CD4-positive, alpha-beta T cell treated with Interleukin-6 for 4 hours (primary cell): ENCODE results near the gene SCNN1B.
"Not testable (repeated sequence)": the region's sequence is repeated elsewhere in the genome, so short reads cannot be mapped to it uniquely, and the experiment has no call there.

Experiments
- DNase-seq: peaks from one replicate; pipeline ENCODE4 v3.0.0-alpha.2; 2020; ENCODE audit warnings: mixed read lengths

The SCNN1B gene

DNA sequence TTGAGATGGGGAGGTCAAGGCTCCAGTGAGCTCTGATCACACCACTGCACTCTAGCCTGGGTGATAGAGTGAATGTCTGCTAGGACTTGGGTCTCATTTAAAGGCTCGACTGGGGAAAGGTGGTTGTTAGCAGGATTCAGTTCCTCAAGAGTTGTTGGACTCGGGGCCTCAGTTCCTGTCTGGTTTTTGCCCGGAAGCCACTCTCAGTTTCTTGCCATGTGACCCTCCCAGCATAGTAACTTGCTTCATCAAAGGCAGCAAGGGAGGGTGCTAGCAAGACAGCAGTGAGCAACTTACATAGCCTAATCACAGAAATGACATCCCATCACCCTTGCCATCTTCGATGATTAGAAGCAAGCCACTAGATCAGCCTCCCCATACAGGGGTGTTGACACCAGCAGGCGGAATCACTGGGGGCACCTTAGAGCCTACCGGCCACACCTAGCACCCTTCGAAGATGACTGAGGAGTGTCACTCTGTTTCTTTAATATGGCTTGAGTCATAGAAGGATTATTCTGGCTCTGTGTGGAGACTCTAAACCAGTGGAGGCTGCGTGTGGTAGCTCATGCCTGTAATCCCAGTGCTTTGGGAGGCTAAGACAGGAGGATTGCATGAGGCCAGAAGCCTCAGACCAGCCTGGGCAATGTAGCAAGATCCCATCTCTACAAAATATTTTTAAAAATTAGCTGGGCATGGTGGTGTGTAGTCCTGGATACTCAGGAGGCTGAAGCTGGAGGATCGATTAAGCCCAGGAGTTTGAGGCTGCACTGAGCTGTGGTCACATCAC is 13.2 kb upstream of the SCNN1B start:
- no peak for DNase-seq

DNA sequence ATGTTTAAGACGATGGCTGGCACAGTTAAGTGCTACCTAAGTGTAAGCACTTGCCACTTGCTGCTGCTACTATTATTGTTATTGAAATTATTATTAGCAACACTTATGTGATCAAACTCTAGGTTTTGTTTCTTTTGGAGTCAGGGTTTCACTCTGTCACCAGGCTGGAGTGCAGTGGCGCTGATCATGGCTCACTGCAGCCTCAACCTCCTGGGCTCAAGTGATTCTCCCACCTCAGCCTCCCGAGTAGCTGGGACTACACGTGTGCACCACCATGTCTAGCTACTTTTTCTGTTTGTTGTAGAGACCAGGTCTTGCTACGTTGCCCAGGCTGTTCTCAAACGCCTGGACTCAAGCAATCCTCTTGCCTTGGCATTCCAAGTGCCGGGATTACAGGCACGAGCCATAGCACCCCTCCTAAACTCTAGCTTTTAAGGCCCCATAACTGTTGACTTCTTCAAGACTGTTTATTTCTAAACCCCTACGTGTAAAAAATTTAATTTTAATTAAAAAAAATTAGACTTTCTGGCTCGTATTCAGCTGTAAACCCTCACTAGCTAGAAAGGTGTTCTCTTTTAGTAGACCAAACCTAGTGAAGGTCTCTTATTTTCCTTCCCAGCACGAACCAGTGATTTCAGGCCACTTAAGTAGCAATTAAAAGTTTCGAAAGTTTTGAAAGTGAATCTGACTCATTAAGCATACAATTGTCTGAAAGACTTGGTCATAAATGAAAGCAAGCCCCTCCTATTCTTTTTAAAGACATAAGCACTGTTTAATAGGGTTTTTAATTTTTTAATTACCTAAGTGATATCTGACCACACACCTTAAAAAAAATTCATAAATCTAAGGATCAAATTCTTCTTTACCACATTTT is 11.7 kb upstream of the SCNN1B start:
- DNase-seq: no peak

DNA sequence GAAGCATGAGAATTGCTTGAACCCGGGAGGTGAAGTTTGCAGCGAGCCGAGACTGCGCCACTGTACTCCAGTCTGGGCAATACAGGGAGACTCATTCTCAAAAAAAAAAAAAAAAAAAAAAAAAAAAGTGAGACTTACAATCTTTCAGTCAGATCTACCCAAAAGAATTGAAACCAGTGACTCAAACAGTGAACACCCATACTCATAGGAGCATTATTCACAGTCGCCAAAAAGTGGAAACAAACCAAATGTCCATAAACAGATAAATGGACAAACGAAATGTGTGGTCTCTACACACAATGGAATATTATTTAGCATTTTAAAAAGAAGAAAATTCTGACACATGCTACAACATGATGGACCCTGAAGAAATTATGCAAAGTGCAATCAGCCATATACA is 9.1 kb upstream of the SCNN1B start:
- DNase-seq: no peak

DNA sequence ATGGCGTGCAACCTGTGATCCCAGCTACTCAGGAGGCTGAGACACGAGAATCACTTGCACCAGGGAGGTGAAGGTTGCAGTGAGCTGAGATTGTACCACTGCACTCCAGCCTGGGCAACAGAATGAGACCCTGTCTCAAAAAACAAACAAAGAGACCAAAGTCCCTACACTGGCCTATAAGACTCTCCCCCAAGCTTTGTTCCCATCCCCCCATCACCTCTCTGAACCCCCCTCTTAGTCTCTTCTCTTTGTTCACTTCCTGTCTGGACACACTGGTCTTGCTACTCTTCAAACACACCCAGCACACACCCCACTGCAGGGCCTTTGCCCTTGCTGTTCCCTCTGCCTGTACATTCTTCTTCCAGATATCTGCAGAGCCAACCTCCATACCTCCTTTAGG is 7.8 kb upstream of the SCNN1B start:
- no peak for DNase-seq

- no peak for DNase-seq
Measured at GRCh38 chr16:23296994-23297393, 5.1 kb upstream of the SCNN1B start.

GRCh38 chr16:23298290-23298915 is 3.7 kb upstream of the SCNN1B start:
- DNase-seq: no peak

DNA sequence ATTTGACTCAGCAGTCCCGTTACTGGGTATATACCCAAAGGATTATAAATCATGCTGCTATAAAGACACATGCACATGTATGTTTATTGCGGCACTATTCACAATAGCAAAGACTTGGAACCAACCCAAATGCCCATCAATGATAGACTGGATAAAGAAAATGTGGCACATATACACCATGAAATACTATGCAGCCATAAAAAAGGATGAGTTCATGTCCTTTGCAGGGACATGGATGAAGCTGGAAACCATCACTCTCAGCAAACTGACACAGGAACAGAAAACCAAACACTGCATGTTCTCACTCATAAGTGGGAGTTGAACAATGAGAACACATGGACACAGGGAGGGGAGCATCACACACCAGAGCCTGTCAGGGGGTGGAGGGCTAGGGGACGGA is 2.3 kb upstream of the SCNN1B start:
- not testable (repeated sequence) for DNase-seq

DNA sequence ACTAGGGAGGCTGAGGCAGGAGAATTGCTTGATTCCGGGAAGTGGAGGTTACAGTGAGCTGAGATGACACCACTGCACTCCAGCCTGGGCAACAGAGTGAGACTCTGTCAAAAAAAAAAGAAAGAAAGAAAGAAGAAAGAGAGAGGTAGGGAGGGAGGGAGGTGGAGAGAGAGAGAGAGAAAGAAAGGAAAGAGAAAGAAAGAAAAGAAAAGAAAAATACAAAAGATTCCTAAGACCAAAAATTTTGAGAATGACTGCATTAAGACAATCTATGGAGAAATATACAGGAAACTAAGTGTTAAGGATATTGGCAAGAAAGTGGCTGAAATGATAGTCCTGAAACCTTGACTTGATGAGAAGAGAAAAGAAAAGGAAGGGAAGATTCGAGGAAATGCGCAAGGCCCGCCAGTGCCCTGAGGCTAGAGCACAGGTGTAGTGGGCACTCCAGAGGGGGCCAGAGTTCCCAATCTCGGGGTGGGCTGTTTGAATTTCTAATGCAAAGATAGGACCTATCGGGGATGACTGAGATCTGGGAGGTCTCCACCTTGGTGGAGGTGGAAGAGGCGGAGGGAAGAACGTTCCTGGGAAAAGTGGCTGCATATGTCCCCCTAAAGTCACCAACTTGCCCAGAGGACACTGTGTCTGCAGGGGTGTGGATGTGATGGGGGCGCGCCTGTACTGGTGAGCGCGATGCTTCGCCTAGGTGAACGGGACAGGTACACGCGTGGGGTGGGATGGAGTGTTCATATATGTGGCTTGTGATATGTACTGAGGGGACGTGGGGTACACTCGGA is 654 bp upstream of the SCNN1B start:
- no peak for DNase-seq

GRCh38 chr16:23303685-23304084 is 1.6 kb downstream of the SCNN1B start:
- no peak for DNase-seq

GRCh38 chr16:23304620-23305019 is 2.5 kb downstream of the SCNN1B start:
- DNase-seq: no peak

GRCh38 chr16:23306199-23307100 is 4.3 kb downstream of the SCNN1B start:
- DNase-seq: no peak

DNA sequence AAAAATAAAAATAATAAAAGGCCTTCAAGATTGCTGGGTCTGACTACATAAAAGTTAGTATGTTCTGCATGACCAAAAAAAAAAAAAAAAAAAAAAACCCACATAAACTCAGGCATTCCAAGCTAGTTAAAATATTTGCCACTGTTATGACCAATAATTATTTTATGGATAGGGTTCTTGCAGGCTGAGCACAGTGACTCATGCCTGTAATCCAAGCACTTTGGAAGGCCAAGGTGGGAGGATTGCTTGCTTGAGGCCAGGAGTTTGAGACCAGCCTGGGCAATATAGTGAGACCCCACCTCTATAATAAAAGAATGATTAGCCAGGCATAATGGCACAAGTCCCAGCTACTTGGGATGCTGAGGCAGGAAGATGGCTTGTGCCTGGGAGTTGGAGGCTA is 8.1 kb downstream of the SCNN1B start:
- DNase-seq: no peak

- no peak for DNase-seq
Measured at GRCh38 chr16:23310744-23311143, 8.6 kb downstream of the SCNN1B start.

GRCh38 chr16:23316232-23316631 is 14.1 kb downstream of the SCNN1B start:
- DNase-seq: no peak

DNA sequence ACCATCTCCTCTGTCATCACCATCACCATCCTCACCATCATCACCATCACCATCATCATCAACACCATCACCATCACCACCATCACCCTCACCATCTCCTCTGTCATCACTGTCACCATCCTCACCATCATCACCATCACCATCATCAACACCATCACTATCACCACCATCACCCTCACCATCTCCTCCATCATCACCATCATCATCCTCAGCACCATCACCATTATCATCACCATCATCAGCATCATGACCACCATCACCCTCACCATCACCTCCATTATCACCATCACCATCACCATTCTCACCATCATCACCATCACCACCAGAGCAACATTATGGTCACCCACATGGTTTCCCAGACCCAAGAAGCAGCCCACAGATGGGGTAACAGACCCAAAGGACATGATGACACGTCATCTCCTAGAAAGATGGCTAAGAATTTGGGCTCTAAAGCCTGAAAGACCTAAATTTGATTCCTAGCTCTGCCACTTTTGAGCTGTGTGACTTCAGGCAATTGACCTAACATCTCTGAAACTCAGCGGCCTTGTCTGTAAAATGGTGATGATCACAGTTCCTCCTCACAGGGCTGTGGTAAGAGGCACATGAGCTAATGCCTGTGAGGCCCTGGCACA is 14.6 kb downstream of the SCNN1B start:
- DNase-seq: no peak

DNA sequence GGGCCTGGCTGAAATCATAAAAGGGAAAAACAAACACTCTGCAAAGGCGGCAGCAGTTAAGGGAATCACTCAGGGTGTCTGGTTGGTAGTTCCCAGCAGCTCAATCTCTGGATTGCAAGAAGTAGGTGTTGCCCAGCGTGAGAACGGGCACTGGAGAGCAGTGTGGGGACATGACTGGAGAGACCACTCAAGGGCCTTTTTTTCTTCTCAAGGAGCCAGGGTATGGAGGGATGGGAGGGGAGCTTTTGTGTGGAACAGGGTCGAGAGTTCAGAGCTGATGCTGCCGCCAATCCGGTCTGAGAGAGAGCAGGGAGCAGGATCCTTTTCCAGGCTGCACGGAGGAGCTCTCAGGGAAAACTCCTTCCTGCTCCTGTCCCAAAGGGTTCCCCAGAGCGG is 15.2 kb downstream of the SCNN1B start:
- DNase-seq: no peak

DNA sequence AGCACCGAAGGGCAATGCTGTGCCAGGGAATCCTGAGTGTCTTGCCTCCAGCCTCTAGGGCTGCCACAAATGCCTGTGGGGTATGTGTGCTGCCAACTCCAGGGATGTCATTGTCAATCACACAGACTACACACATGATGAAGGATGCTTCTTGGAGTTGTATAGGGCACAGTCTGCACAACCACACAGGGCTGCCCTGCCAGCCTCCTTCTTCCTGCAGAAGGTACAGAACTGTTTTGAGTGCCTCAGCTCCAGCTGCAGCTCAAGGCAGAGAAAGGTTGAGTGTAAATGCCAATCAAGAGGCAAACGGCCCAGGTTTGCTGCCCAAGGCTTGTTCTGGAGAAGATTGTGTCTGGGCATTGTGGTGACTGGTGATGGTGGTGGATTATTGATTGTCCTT is 15.6 kb downstream of the SCNN1B start:
- no peak for DNase-seq

- no peak for DNase-seq
Measured at GRCh38 chr16:23318639-23319038, 16.5 kb downstream of the SCNN1B start.

DNA sequence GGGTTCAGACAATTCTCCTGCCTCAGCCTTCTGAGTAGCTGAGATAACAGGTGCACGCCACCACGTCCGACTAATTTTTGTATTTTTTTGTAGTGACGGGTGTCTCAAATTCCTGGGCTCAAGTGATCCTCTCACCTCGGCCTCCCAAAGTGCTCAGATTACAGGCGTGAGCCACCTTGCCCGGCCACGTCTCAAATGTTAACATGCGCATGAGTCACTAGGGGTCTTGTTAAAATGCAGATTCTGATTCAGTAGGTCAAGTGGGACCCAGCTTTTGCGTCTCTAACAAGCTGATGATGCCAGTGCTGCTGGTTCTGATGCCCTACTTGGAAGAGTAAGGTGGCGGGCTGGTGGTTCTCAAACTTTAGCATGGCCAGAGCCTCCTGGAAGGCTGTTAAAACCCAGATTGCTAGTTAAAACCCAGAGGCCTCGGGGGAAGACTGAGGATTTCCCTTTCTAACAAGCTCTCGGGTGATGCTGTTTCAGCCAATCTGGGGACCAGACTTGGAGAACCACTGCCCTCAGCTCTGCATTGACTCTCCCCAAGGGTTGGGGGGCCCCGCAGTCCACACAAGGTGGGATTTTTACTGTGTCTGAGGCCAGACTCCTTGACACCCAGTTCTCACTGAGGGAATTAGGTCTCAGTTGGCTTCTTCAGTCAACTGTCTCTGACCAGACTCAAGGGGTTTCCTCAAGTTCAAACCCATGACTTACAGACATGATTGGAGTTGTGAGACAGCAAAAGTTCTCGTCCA is 17.9 kb downstream of the SCNN1B start:
- DNase-seq: no peak

DNA sequence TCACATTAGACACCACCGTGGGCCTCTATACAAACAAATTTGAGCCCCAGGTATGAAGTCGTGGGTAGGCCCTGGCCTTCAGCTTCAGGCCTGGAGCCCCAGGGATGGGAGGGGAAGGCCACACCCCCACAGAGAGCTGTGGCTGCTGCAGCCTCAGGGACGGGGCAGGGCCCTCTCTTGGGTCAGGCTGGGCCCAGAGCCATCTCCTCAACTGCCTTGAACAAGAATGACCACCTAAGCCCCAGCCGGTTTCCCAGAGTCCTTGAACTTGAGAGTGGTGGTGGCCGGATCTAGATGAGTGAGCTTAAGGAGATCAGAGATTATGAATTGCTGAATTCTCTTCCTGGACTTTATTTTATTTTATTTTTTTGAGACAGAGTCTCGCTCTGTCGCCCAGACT is 18.6 kb downstream of the SCNN1B start:
- DNase-seq: no peak
